ENCODE measurements around the gene OR8D2. TPM values are rescaled to one million over a fixed set of nuclear protein-coding genes. Genes with fewer than 3 reads are reported as not detected.

OR8D2 gene
- not detected for total RNA-seq (ENCODE audit: unreplicated experiment)
- long read RNA-seq, result 0 reads

- no peak for TF ChIP-seq CTCF (IDR thresholded peaks at IDR 0.05; ENCODE audit: partially characterized antibody, unreplicated experiment)
- H3K4me3 Mint-ChIP-seq (ENCODE audit: unreplicated experiment), result no peak within 1 kb of the TSS
- no peaks in the 10 kb centered on the region for H3K27me3 Mint-ChIP-seq (ENCODE audit: unreplicated experiment)
- no peaks in the 10 kb centered on the region for H3K9me3 Mint-ChIP-seq (ENCODE audit: unreplicated experiment)
- H3K36me3 Mint-ChIP-seq (ENCODE audit: unreplicated experiment), result no peaks in the 10 kb centered on the region
- no peaks in the 10 kb centered on the region for H3K4me1 Mint-ChIP-seq (ENCODE audit: low read depth, unreplicated experiment)
- no peak within 1 kb of the TSS for H3K27ac Mint-ChIP-seq (ENCODE audit: unreplicated experiment)
- DNase-seq, result no peak
Observed at GRCh38 chr11:124320097-124320496, at the start of gene OR8D2. TSS of gene OR8D2 (minus strand) at chr11:124320197. CDS start at chr11:124320197, 0 bp downstream.

GRCh38 chr11:124359566-124359965 lies 39.6 kb upstream of the OR8D2 start:
- Mint-ChIP-seq H3K4me1 (ENCODE audit: low read depth, unreplicated experiment) (no peaks in the 10 kb centered on the region), H3K4me3 (ENCODE audit: unreplicated experiment) (no peak overlapping the region), H3K27me3 (ENCODE audit: unreplicated experiment) (no peaks in the 10 kb centered on the region), H3K27ac (ENCODE audit: unreplicated experiment) (no peak overlapping the region), H3K9me3 (ENCODE audit: unreplicated experiment) (no peaks in the 10 kb centered on the region), H3K36me3 (ENCODE audit: unreplicated experiment) (no peaks in the 10 kb centered on the region)
- TF ChIP-seq CTCF (IDR thresholded peaks at IDR 0.05; ENCODE audit: partially characterized antibody, unreplicated experiment), result no peak
- no peak for DNase-seq

GRCh38 chr11:124346311-124346955 lies 26.4 kb upstream of the OR8D2 start:
- Mint-ChIP-seq H3K4me1 (ENCODE audit: low read depth, unreplicated experiment) (no peaks in the 10 kb centered on the region), H3K27me3 (ENCODE audit: unreplicated experiment) (no peaks in the 10 kb centered on the region), H3K4me3 (ENCODE audit: unreplicated experiment) (no peak overlapping the region), H3K27ac (ENCODE audit: unreplicated experiment) (no peak overlapping the region), H3K36me3 (ENCODE audit: unreplicated experiment) (no peaks in the 10 kb centered on the region), H3K9me3 (ENCODE audit: unreplicated experiment) (no peaks in the 10 kb centered on the region)
- DNase-seq, result no peak
- no peak for TF ChIP-seq CTCF (IDR thresholded peaks at IDR 0.05; ENCODE audit: partially characterized antibody, unreplicated experiment)

- Mint-ChIP-seq H3K27me3 (ENCODE audit: unreplicated experiment) (no peaks in the 10 kb centered on the region), H3K9me3 (ENCODE audit: unreplicated experiment) (peaks cover 1% of the 10 kb centered on the region), H3K36me3 (ENCODE audit: unreplicated experiment) (no peaks in the 10 kb centered on the region), H3K4me1 (ENCODE audit: low read depth, unreplicated experiment) (no peaks in the 10 kb centered on the region), H3K27ac (ENCODE audit: unreplicated experiment) (no peak overlapping the region), H3K4me3 (ENCODE audit: unreplicated experiment) (no peak overlapping the region)
- DNase-seq, result no peak
- no peak for TF ChIP-seq CTCF (IDR thresholded peaks at IDR 0.05; ENCODE audit: partially characterized antibody, unreplicated experiment)
Observed at GRCh38 chr11:124344346-124344745, 24.3 kb upstream of the OR8D2 start.

GRCh38 chr11:124340142-124340447 lies 20.1 kb upstream of the OR8D2 start:
- no peak for TF ChIP-seq CTCF (IDR thresholded peaks at IDR 0.05; ENCODE audit: partially characterized antibody, unreplicated experiment)
- H3K4me3 Mint-ChIP-seq (ENCODE audit: unreplicated experiment), result no peak overlapping the region
- peaks cover 1% of the 10 kb centered on the region for H3K9me3 Mint-ChIP-seq (ENCODE audit: unreplicated experiment)
- H3K4me1 Mint-ChIP-seq (ENCODE audit: low read depth, unreplicated experiment), result no peaks in the 10 kb centered on the region
- no peaks in the 10 kb centered on the region for H3K36me3 Mint-ChIP-seq (ENCODE audit: unreplicated experiment)
- H3K27me3 Mint-ChIP-seq (ENCODE audit: unreplicated experiment), result no peaks in the 10 kb centered on the region
- H3K27ac Mint-ChIP-seq (ENCODE audit: unreplicated experiment), result no peak overlapping the region
- DNase-seq, result no peak
